Measurements from ENCODE around the gene TRAPPC14.
A peak's percentile ranks its signal among the peaks of the same experiment; 100 is the strongest.
"Not testable (repeated sequence)": the region's sequence is repeated elsewhere in the genome, so short reads cannot be mapped to it uniquely, and the experiment has no call there.

TRAPPC14 gene

GRCh38 chr7:100153708-100154535, 4.6 kb downstream of the TRAPPC14 start:
- no peak for DNase-seq

DNA sequence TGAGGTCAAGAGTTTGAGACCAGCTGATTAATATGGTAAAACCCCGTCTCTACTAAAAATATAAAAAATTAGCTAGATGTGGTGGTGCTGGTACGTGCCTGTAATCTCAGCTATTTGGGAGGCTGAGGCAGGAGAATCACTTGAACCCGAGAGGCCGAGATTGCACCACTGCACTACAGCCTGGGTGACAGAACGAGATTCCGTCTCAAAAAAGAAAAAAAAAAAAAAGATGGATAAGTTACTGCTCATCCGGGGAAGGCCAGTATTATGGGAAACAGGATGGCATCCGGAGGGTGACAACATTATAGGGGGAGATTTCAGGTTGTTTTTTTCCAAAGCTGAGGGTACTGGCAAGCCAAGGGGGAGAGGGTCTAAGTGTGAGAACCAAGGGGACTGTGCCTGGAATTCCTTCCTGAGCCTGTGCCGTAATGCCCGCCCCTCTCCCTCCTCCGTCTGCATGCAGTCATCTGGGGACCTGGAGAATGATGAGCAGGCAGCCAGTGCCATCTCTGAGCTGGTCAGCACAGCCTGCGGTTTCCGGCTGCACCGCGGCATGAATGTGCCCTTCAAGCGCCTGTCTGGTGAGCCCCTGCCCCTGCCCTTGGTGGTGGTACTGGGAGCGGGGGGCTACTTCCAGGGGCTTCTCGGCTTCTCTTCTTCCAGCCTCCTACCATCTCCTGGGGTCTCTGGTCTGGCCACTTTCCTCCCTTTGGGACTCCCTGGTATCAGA, 5.4 kb downstream of the TRAPPC14 start:
- DNase-seq = no peak

DNA sequence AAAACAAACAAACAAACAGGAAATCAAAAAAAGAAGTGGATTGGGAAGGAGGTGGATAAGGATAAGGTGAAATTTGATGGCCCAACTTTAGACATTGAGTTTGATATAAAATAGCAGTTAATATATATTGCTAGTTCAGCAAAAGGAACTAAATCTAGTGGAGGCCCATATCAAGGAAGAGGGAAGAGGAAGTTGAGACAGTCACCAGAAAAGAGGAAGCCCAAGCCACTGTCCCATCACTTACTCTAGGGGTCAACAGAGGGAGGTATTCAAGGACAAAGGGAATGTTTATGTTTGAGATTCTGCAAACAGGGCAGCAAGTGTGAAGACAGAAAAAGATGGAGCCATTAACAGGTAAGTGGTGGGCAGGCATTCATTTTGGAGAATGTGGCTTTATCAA, 6.1 kb downstream of the TRAPPC14 start:
- DNase-seq = no peak

- DNase-seq = peak; percentile 98
These were observed 9.8 kb downstream of the TRAPPC14 start, which contains the start of gene LAMTOR4 for GRCh38 chr7:100148559-100149328. TSS of gene LAMTOR4 (plus strand) at chr7:100148918. CDS start at chr7:100148973, 55 bp downstream.

DNA sequence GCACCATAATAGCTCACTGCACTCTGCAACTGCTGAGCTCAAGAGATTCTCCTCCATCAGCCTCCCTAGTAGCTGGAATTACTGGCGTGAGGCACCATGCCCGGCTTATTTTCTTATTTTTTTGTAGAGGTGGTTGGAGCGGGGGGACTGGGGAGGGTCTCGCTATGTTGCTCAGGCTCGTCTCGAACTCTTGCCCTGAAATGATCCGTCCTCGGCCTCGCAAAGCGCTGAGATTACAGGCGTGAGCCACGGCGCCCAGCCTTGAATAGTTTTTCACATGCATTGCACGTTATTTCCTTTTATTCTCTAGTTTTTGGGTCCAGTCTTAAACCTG, 10.3 kb downstream of the TRAPPC14 start:
- no peak for DNase-seq

DNA sequence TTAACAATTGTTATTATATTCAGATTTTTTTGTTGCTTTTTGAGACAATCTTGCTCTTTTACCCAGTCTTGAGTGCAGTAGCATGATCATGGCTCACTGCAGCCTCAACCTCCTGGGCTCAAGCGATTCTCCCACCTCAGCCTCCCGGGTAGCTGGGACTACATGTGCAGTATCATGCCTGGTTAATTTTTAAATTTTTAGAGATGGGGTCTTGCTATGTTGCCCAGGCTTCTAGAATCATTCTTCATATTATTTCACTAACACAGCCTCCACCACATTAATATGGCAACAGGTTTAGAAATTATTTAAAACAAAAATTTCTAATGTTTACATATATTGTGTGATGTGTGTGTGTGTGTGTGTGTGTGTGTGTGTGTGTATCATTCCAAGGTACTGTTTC, 11.2 kb downstream of the TRAPPC14 start:
- no peak for DNase-seq

DNA sequence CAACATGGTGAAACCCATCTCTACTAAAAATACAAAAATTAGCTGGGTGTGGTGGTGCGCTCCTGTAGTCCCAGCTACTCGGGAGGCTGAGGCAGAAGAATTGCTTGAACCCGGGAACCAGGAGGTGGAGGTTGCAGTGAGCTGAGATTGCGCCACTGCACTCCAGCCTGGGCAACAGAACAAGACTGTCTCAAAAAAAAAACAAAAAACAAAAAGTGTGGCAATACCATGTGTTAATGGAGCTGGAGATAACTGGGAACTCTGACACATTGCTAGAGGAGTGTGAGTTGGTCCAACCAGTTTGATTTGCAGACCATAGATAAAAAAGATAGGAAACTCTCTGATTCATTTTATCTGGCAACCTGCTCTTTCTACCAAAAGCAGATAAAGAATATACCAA, 12.2 kb downstream of the TRAPPC14 start:
- not testable (repeated sequence) for DNase-seq

DNA sequence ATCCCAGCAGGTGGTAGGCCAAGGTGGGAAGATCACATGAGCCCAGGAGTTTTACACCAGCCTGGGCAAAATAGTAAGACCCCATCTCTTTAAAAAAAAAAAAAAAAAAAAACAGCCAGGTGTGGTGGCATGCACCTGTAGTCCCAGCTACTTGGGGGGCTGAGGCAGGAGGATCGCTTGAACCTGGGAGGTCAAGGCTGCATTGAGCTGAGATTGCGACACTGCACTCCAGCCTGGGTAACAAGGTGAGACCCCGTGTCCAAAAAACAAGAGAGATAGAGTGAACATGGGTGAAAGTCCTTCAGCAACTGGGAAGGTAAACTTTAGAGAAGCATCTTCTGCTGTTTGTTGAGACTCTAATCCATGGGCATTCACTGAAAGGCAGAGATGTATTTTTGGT, 16.1 kb downstream of the TRAPPC14 start:
- DNase-seq = no peak

GRCh38 chr7:100141555-100141949, 17.0 kb downstream of the TRAPPC14 start:
- DNase-seq = no peak

DNA sequence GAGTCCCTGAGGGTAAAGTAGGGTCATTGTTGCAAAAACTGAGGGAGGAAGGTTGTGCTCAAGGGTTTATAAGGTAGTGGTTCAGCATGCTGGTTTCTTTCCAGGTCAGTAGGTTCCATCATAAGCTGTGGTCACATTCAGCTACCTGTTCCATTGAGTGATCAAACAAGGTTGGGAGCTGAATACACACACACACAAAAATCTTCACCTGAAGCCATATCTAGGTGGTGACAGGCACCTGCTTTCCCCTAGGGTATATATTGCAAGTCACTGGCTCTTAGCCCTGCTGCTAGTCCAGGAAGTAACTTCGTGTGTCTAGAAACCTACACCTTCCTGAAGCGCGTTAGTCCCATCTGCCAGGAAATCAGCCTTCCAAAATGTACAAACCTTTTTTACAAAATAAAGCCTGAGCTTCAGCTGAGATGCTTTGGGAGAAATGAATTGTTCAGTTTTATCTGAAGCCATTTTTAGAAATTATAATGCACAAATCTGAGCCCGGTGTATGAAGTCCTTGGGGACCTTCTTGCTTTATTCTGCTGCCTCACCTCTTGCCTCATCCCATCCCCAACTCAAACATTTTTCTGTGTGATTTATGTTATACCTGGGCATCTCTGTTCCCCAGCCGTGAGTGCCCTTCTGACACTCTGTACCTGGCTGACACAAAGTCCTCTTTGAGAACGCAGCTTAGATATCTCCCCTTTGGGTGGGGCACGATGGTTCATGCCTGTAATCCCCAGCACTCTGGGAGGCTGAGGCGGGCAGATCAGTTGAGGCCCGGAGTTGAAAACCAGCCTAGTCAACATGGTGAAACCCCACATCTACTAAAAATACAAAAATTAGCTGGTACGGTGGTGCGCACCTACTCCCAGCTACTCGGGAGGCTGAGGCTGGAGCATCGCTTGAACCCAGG, 20.4 kb downstream of the TRAPPC14 start:
- DNase-seq = no peak

- DNase-seq = peak; percentile 61 to 74
These were observed 25.8 kb downstream of the TRAPPC14 start for GRCh38 chr7:100132697-100133151.

DNA sequence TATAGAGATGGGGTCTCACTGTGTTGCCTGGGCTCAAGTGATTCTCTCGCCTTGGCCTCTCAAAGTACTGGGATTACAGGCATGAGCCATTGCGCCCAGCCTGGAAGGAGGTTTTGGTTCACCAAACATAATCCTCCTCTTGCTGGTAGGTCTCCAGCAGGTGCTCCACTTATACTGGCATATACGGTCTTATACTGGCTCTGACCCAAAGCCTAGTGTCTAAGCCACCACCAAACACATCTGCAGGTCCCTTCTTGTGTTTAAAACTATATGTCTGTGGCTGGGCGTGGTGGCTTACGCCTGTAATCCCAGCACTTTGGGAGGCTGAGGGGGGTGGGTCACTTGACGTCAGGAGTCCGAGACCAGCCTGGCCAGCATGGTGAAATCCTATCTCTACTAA, 26.4 kb downstream of the TRAPPC14 start:
- DNase-seq = peak in 1 of 2 experiments; percentile 25

GRCh38 chr7:100130608-100131453, 27.7 kb downstream of the TRAPPC14 start:
- DNase-seq = peak; percentile 43 to 70

DNA sequence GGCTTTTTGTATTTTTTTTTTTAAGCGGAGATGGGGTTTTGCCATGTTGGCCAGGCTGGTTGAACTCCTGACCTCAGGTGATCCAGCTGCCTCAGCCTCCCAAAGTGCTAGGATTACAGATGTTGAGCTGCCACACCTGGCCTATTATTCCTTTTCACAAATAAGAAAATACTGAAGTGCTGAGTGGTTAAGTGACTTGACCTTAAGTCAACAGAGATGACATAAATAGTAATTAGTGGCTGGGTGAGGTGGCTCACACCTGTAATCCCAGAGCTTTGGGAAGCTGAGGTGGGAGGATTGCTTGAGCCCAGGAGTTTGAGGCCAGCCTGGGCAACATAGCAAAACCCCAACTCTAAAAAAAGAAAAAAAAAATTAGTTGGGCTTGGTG, 28.3 kb downstream of the TRAPPC14 start:
- not testable (repeated sequence) for DNase-seq

DNA sequence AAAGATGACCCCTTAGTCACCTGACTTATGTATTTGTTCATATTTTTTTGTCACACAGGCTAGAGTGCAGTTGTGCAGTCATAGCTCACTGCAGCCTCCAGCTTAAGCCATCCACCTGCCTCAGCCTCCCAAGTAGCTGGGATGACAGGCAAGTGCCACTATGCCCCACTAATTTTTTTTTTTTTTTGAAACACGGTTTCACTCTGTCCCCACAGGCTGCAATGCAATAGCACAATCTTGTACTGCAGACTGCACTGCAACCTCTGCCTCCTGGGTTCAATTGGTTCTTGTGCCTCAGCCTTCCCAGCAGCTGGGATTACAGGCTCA, 29.9 kb downstream of the TRAPPC14 start:
- no peak for DNase-seq

- peak in 1 of 2 experiments; percentile 7 for DNase-seq
These were observed 30.5 kb downstream of the TRAPPC14 start for GRCh38 chr7:100127866-100128636.

- DNase-seq = peak; percentile 71 to 81
These were observed 31.3 kb downstream of the TRAPPC14 start, which contains the start of gene MBLAC1 for GRCh38 chr7:100126931-100127865. TSS of gene MBLAC1 (plus strand) at chr7:100126967. CDS start at chr7:100127396, 429 bp downstream.

- DNase-seq = no peak
These were observed 32.1 kb downstream of the TRAPPC14 start for GRCh38 chr7:100126239-100126930.
